Gastrocnemius medialis (tissue), 4 donors: ENCODE results near the gene UQCR11. TPM values are rescaled to one million over a fixed set of nuclear protein-coding genes. Genes with fewer than 3 reads are reported as not detected.

Source experiments
- ATAC-seq, 2 donors: fragments of 150-250 bp; one replicate each; pipeline ENCODE4 v1.9.1; 2016
- DNase-seq, 2 donors: peaks; one replicate each; pipeline ENCODE4 v3.0.0-alpha.2; 2019
- H3K27ac ChIP-seq, 4 donors: fragments of 200-600 bp; sonication (generic); 1 replicate in 1 of 4; 2 replicates in 3 of 4; pipeline ENCODE4 v1.5.1; 2016 to 2018; ENCODE audit warnings: mild to moderate bottlenecking in 2 of 4, moderate library complexity in 1 of 4
- H3K27me3 ChIP-seq, 3 donors: fragments of 200-600 bp; sonication (generic) in 2 of 3; 1 replicate in 1 of 3; 2 replicates in 2 of 3; pipeline versions ENCODE4 v1.5.1 to v1.6.0; 2016 to 2019; ENCODE audit warnings: mild to moderate bottlenecking in 1 of 3, moderate library complexity in 1 of 3
- H3K36me3 ChIP-seq, 2 donors: fragments of 200-600 bp; sonication (generic) in 1 of 2; one replicate each; pipeline ENCODE4 v1.5.1; 2017 to 2018
- H3K4me1 ChIP-seq, 2 donors: fragments of 200-600 bp; sonication (generic) in 1 of 2; one replicate each; pipeline ENCODE4 v1.5.1; 2016 to 2017; ENCODE audit warnings: mild to moderate bottlenecking in 2 of 2
- H3K4me3 ChIP-seq, 4 donors: fragments of 200-600 bp; sonication (generic) in 3 of 4; 1 replicate in 1 of 4; 2 replicates in 3 of 4; pipeline ENCODE4 v1.5.1; 2016 to 2019; ENCODE audit warnings: mild to moderate bottlenecking in 2 of 4
- H3K9me3 ChIP-seq, 3 donors: fragments of 200-600 bp; sonication (generic) in 2 of 3; 1 replicate in 1 of 3; 2 replicates in 2 of 3; pipeline ENCODE4 v1.5.1; 2016 to 2019
- POLR2A ChIP-seq, 2 donors: fragments of 450-650 bp; IDR thresholded peaks; one replicate each; pipeline ENCODE4 v1.6.1; 2017; ENCODE audit warnings: antibody characterized with exemption in 2 of 2, mild to moderate bottlenecking in 2 of 2, moderate library complexity in 2 of 2
- in situ Hi-C, 4 donors: fragments of 200-750 bp; cut with MboI; loops; one replicate each; pipeline versions ENCODE4 v1.15.0 to v1.8.0; 2017; ENCODE audit warnings: low sequenced_read_pairs in 4 of 4
- intact Hi-C: fragments of 100-400 bp; cut with DNase I; formaldehyde crosslinking; loops from one replicate; pipeline ENCODE4 v1.15.1; 2023; ENCODE audit warnings: low total_unique reads
- total RNA-seq, 4 donors: library from RNA; depleted of rRNA; stranded (reverse); fragments of >200 nt; gene quantifications; one replicate each; pipeline versions ENCODE4 v1.1.0 to v1.2.3, GENCODE V29; 2016
- TF ChIP-seq, protein P1 (sequence below), 5 experiments: fragments of 450-650 bp in 3 of 5; fragments of 200-600 bp in 2 of 5; sonication (generic) in 2 of 5; IDR thresholded peaks in 4 of 5; conservative IDR thresholded peaks in 1 of 5; 1 replicate in 4 of 5; 2 replicates in 1 of 5; pipeline ENCODE4 v1.5.1; 2016 to 2019; ENCODE audit warnings: antibody characterized with exemption in 5 of 5, mild to moderate bottlenecking in 3 of 5, moderate library complexity in 3 of 5

UQCR11 gene
- total RNA-seq, 4 donors from 2014 or later: 106 to 173 (median 154) TPM

DNA sequence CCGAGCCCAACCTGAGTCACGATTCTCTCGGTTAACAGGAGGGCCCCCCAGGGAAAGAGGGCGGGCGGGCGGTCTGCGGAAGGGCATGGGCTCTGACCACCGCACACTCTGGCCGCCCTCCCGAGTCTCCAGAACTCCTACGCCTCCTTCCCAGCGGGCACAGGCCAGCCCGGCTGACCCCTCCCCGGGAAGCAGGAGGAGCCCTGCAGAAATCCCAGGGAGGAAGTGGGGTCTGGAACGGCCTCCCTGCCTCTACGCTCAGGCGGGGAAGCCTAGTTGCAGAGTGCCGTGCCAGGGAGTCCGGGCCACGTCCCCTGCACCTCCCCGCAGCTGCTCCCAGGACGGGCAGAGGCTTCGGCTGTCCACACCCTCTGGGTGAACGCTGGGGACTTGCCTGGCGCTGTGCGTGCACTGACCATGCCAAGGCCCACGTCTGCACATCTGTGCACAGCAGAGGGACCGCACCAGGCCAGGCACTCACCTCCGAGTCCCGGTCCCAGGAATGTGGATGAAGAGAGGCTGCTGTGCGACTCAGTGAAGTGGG is 26.4 kb upstream of the UQCR11 start:
- Histone ChIP-seq H3K9me3 (no peaks in the 10 kb centered on the region), H3K4me3 (no peak overlapping the region), H3K36me3 (peaks cover 0 to 10% of the 10 kb centered on the region in 2 donors), H3K4me1 (no peaks in the 10 kb centered on the region), H3K27ac (no peak overlapping the region), H3K27me3 (no peaks in the 10 kb centered on the region)
- in situ Hi-C loops: no loop called here
- TF ChIP-seq, protein P1, sequence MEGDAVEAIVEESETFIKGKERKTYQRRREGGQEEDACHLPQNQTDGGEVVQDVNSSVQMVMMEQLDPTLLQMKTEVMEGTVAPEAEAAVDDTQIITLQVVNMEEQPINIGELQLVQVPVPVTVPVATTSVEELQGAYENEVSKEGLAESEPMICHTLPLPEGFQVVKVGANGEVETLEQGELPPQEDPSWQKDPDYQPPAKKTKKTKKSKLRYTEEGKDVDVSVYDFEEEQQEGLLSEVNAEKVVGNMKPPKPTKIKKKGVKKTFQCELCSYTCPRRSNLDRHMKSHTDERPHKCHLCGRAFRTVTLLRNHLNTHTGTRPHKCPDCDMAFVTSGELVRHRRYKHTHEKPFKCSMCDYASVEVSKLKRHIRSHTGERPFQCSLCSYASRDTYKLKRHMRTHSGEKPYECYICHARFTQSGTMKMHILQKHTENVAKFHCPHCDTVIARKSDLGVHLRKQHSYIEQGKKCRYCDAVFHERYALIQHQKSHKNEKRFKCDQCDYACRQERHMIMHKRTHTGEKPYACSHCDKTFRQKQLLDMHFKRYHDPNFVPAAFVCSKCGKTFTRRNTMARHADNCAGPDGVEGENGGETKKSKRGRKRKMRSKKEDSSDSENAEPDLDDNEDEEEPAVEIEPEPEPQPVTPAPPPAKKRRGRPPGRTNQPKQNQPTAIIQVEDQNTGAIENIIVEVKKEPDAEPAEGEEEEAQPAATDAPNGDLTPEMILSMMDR (IDR thresholded peaks at IDR 0.05 in 4 of 5, conservative IDR thresholded peaks at IDR 0.05 in 1 of 5): no peak
- no peak for TF ChIP-seq POLR2A (IDR thresholded peaks at IDR 0.05)
- ATAC-seq (no peak), DNase-seq (no peak)
- intact Hi-C loops: no loop called here

GRCh38 chr19:1630811-1631210 is 25.5 kb upstream of the UQCR11 start:
- intact Hi-C loops (no loop called here), in situ Hi-C loops (no loop called here)
- TF ChIP-seq, protein P1 (IDR thresholded peaks at IDR 0.05 in 4 of 5, conservative IDR thresholded peaks at IDR 0.05 in 1 of 5): no peak
- no peak for TF ChIP-seq POLR2A (IDR thresholded peaks at IDR 0.05)
- Histone ChIP-seq H3K9me3 (no peaks in the 10 kb centered on the region), H3K4me1 (no peaks in the 10 kb centered on the region), H3K27me3 (no peaks in the 10 kb centered on the region), H3K27ac (no peak overlapping the region), H3K4me3 (no peak overlapping the region), H3K36me3 (peaks cover 0 to 10% of the 10 kb centered on the region in 2 donors)
- DNase-seq: no peak
- no peak for ATAC-seq

DNA sequence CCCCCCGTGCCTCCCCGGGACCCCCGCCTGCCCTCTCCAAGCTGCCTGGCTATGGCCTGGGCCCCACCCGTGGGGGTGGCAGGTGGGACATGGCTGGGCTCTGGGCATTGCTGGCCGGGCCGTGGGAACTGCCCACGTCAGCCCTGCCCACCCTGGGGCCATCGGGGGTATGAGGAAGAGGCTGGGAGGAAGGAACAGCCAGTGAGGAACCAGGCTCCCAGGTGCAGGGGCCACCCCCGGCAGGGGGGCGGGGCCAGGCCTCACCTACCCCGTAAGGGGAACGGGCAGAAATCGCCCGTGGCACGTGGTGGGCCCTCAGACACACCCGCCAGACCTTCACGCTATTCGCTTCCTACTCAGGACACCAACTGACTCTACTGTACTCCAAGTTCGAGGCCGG is 24.8 kb upstream of the UQCR11 start:
- peaks cover 0 to 12% of the 10 kb centered on the region in 2 donors for H3K36me3 ChIP-seq
- intact Hi-C loops: no loop called here
- DNase-seq (no peak), ATAC-seq (no peak)
- TF ChIP-seq, protein P1 (IDR thresholded peaks at IDR 0.05 in 4 of 5, conservative IDR thresholded peaks at IDR 0.05 in 1 of 5): no peak
- TF ChIP-seq POLR2A (IDR thresholded peaks at IDR 0.05): no peak
- no peak overlapping the region for H3K4me3 ChIP-seq
- in situ Hi-C loops: no loop called here
- no peak overlapping the region for H3K27ac ChIP-seq
- no peaks in the 10 kb centered on the region for H3K27me3 ChIP-seq
- no peaks in the 10 kb centered on the region for H3K9me3 ChIP-seq
- no peaks in the 10 kb centered on the region for H3K4me1 ChIP-seq

DNA sequence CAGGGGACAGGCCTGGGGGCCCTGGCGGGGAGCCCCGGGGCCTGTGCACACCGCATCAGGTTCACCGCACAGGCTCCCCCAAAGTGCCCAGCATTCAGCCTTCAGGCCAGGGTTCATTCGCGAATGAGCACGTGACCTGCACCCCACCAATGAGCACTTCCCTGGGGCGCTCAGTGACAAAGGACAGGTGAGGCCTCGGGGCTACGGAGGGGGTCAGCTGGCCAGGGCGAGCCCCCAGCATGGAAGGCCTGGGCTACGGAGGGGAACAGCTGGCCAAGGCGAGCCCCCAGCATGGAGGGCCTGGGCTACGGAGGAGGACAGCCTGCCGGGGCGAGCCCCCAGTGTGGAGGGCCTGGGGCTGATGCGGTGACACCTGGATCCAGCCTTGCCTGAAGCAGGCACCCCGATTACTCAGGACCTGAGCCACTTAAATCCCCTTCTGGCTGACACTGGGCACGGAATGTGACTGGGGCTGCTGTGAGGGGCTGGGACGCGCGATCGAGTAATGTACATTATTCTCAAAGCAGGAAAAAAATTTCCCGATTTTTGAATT is 24.1 kb upstream of the UQCR11 start:
- in situ Hi-C loops: no loop called here

More for the DNA sequence above, 24.1 kb upstream of the UQCR11 start:
- H3K36me3 ChIP-seq: peaks cover 0 to 7% of the 10 kb centered on the region in 2 donors
- no peak overlapping the region for H3K4me3 ChIP-seq
- no peak for TF ChIP-seq POLR2A (IDR thresholded peaks at IDR 0.05)
- TF ChIP-seq, protein P1 (IDR thresholded peaks at IDR 0.05 in 4 of 5, conservative IDR thresholded peaks at IDR 0.05 in 1 of 5): no peak
- ATAC-seq (no peak), DNase-seq (no peak)
- no peaks in the 10 kb centered on the region for H3K27me3 ChIP-seq
- intact Hi-C loops: no loop called here
- H3K27ac ChIP-seq: no peak overlapping the region
- no peaks in the 10 kb centered on the region for H3K4me1 ChIP-seq
- H3K9me3 ChIP-seq: no peaks in the 10 kb centered on the region
